OCI-LY7 (cell line): ENCODE data around the gene CATSPER4.

Experiments
- CTCF ChIP-seq: fragments of 200-600 bp; sonication (generic); conservative IDR thresholded peaks from 2 replicates; pipeline ENCODE4 v1.5.1; 2014; ENCODE audit warnings: mild to moderate bottlenecking, antibody characterized with exemption, low read length, moderate library complexity, mixed read lengths
- EZH2phosphoT487 ChIP-seq: fragments of 200-600 bp; sonication (generic); IDR thresholded peaks from 2 replicates; pipeline ENCODE4 v1.6.1; 2018; ENCODE audit warnings: low read depth, borderline replicate concordance, mild to moderate bottlenecking, mixed run types, antibody characterized with exemption, low read length, moderate library complexity, mixed read lengths

GRCh38 chr1:26163684-26164035 lies 26.7 kb upstream of the CATSPER4 start:
- TF ChIP-seq EZH2phosphoT487 = no peak
- no peak for TF ChIP-seq CTCF
